ENCODE results near the gene B3GNT3.

The B3GNT3 gene

GRCh38 chr19:17835182-17836006 lies 40.5 kb downstream of the B3GNT3 start:
- DNase-seq = no peak

GRCh38 chr19:17836530-17836929 lies 41.6 kb downstream of the B3GNT3 start:
- DNase-seq = no peak

DNA sequence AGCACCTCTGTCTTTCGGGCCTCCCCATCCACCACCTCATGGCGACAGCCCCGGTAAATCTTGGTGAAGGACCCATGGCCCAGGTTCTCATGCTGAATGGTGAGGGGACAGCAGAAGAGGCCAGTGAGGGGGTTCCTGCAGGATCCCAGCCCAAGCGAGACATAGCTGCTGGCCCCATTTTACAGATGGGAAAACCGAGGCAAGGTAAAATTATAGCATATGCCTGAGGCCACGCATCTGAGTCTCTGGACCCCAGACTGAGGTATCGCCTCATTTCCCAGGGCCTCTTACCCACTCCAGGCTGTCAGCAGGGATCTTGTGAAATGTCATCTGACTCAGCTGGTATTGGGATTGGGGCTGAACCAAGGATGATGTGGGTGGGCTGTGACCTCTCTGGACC lies 43.0 kb downstream of the B3GNT3 start:
- no peak for DNase-seq

GRCh38 chr19:17840019-17840418 lies 45.1 kb downstream of the B3GNT3 start:
- no peak for DNase-seq

DNA sequence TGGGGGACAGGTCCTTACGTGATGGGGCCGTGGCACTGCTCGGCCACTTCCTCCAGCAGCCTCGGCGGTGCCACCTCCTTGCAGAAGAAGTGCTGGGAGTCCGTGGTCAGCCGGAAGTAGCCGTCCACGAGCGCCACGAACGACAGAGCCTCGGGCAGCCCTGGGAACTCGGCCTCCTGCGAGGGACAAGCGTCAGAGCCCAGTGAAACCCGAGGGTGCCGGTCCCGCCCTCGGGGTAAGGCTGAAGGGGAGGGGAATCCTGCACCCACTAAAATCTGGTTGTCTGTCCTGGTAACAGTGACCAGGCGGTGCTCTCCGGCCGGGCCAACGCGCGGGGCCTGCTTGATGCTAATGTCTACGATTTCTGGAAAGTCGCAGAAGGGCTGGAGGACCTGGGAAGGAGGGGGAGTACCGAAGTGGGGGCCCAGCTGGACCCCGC lies 46.5 kb downstream of the B3GNT3 start:
- no peak for DNase-seq

DNA sequence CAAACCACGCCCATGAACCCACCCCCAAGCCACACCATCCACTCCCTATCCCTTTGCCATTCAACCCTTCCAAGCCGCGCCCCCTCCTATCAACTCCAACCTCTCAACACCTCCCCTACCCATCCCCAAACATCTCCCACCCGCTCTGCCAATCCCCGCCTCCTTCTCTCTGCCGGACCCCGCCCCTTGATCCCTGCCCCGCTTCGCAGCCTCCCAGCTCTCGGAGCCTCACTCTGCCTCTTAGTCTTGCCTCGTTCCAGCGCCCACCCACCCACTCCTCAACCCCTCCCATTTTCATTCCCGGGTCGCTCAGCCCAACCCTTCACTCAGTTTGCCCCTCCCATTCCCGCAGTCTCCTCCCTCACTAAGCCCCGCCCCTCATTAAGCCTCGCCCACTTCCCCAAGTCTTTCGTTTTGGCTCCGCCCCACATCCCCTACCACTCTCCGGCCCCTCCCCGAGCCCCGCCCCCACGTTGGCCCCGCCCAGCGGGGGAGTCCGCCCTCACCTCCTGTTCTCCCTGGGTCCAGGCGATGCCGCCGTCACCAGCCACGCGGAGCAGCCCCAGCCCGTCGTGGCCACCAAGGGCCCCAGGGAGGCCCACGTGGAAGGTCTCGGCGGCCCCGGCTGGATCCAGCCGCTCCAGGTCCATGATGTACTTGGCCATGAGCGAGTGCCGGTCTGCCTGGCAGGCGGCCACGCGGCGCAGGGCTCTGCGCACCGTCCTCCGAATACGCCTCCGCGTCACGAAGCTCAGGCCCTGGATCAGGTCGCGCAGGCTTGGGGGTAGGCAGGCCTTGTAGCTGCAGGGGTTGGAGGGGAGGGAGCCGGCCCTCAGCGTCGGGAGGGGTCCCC lies 47.1 kb downstream of the B3GNT3 start:
- no peak for DNase-seq

DNA sequence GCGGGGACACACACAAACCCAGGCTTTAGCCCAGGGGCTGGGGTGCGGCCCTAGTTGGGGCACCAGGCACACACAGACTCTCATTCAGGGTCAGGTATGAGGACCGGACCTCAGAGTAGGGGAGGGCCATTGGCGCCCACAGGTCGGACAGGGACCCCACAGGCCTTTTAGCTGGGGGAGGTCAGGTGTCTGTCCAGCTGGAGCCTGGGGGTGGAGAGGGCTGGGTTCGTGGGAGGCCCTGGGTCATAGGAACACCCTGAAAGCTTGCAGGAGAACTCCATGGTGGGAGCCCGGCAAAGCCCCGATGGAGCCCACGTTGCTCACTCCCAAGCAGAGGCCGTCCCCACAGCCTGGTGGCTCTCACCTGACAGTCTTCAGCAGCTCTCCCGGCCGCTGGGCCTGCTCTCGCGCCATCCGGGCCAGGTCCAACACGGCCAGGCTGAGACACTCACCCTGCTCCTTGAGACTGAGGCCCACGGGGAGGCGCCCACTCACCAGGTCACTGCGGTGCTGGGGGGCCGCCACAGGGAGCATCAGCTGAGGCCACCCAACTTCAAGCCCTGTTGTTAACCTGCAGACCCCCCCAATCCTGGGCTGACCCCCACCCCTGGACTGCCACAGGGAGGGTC lies 47.8 kb downstream of the B3GNT3 start:
- DNase-seq = no peak

DNA sequence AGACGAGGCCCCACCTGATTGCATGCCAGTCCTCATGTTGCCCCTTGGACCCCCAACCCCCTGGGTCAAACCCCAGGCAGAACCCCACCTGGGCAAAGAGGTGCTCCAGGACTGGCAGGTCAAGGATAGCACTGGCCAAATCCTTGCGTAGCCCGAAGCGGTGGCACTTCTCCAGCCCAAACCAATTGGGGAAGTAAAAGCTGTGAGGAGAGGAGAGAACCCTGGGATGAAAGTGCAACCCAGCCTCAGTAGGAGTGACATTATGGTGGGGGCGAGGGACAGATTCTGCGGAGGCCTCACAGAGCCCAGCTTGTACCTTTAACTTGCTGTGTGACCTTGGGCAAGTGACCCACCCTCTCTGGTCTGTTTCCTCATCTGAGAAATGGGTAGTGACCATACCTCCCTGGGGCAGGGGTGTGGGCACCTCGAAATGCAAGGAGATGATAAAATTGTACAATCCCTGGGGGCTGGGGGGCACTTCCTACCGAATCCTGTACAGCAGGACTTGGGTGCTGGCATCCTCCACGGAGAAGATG lies 48.4 kb downstream of the B3GNT3 start:
- DNase-seq = no peak

DNA sequence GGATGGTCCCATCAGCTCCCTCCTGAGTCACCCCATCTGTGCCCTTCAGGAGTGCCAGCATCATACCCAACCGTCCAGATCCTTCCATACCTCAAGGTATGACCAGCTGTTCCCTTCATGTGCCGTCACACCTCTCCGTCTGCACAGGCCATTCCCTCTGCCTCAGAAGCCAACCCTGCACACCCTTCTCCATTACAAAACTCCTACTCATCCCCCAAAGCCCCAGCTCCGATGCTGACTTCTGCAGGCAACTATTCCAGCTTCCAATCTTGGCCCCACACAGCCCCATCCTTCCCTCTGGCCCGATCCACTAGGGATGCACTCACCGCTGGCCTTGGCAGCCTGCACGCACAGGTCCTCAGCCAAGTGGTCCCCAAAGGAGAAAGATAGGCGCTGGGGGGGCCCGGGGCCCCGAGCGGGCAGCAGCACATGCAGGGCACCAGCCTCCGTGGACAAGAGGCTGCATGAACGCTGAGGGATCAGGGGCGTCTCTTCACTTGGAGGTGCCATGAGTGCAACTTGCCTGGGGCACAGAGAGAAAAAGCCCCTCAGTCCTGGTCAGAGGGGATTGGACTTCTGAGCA lies 49.1 kb downstream of the B3GNT3 start:
- no peak for DNase-seq

DNA sequence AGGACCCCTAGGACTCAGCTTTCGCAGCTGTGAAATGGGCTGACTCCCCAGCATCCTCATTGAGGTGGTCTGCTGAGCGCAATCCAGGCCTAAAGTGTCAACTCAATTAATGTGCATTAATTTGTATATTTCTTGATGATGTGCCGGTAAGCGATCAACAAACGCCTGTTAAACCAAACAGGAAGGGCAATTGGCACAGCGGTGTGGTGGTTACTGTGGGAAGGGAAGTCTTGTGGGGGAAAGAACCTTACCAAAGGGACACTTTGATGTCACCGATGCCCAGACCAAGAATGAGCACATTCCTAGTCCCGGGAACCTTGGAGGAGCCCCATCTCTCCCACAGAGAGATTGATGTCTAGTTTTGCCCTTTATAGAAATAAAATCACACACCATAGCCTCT lies 51.2 kb downstream of the B3GNT3 start:
- peak; percentile 26 for DNase-seq

- DNase-seq = peak; percentile 76
Measured at GRCh38 chr19:17847538-17848366, 52.8 kb downstream of the B3GNT3 start, which contains the start of gene JAK3. Gene JAK3 (minus strand): TSS chr19:17847982. CDS start chr19:17844417, 3,565 bp downstream.

DNA sequence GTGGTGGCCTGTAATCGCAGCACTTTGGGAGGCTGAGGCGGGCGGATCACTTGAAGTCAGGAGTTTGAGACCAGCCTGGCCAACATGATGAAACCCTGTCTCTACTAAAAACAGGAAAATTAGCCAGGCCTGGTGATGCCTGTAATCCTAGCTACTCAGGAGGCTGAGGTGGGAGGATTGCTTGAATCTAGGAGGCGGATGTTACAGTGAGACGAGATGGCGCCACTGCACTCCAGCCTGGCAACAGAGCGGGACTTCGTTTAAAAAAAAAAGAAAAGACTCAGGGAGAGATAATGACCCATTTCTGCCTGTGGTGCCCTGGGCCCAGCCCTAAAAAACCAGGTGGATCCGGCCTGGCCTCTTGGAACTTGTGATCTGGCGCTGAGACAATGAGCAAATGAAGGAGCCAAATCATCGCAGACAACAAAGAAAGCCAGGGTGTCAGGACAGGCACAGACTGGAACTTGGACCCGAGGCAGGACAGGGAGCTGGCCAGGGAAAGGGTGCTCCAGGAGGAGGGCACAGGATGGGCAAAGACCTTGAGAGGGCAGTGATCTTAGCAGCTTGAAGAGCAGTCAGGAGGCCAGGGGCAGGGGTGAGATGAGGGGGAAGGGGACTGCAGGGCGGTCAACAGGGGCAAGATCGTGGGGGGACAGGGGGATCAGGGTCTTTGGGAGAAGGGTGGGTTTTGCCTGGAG lies 53.8 kb downstream of the B3GNT3 start:
- no peak for DNase-seq

DNA sequence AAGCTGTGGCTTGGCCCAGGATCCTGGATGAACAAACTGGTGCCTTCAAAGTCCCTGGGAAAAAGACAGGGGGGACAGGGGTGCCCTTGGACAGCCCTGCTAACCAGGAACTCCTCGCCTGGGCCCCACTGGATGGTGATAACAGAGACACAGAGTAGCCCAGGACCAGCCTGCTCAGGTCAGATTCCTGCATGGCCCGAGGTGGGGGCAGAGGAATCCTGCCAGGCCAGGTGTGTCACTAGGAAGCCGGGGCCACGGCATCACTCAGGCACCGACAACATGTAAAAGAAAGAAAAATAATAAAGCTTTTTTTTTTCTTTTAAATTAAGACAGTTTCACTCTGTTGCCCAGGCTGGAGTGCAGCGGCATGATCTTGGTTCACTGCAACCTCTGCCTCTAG lies 59.1 kb downstream of the B3GNT3 start:
- no peak for DNase-seq

DNA sequence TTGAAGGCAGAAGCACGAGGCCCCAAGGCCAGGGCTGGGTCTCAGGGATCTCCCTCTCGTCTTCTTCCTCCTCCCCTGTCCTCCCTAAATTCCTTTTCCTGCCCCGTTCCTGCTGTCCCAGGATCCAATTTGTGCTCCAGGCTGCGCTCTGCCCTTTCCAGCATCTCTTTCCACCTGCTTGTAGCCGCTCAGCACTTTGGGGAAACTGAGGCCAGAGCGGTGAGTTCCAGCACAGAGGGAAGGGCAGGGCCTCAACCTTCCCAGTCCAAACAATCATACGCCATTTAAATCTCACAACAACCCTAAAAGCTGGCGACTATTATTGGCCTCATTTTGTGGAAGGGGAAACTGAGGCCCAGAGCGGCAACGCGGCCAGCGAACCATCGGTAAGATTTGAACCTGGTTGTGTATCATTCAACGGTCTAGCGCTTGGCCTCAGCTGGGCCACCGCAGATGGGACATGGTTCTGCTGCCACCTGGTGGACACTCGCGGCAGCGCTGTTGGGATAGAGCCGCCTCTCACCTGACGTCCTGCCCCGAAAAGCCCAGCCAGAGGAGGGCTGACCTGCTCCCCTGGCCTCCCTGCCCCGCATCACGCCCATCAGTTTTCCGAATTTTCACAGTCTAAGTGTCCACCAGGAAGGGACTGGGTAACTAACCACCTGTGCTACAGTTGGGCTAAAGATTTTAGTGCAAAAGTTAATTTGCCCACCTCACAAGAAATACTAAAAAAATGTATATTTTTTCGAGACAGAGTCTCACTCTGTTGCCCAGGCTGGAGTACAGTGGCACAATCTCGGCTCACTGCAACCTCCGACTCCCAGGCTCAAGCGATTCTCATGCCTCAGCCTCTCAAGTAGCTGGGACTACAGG lies 60.6 kb downstream of the B3GNT3 start:
- peak; percentile 88 for DNase-seq

- peak; percentile 99 for DNase-seq
Measured at GRCh38 chr19:17859533-17860330, 64.8 kb downstream of the B3GNT3 start, which contains the start of gene RPL18A. Gene RPL18A (plus strand): TSS chr19:17859910. CDS start chr19:17859957, 47 bp downstream.

DNA sequence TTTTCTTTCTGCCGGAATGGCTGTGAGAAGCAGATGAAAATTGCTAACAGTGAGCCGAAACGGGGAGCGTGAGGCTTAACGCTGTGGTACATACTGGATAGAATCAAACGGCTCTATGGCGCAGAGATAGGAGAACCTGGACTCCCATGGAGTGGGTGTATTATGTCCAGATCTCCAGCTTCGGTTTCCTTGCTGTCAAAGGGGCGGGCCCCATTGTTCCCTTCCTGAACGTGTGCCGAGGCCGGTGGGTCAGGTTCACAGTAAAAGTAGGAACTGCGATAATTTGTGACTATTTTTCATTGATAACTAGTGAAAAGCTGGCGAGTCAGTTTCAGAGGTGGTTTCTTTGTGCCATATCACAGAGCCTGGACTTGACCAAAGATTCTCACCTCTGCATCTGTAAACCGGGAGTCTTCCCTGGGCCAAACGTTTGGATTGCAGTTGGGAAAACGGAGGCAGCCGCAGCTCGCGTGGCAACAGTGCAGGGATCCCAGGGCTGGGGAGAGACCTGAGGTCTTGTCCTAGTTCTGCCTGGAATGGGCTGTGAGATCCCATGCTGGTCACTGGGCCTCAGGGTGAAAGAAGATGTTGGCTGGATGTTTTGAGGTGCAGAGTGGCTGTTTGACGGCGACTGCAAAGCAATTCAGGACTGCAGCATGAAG lies 65.5 kb downstream of the B3GNT3 start:
- DNase-seq = no peak

DNA sequence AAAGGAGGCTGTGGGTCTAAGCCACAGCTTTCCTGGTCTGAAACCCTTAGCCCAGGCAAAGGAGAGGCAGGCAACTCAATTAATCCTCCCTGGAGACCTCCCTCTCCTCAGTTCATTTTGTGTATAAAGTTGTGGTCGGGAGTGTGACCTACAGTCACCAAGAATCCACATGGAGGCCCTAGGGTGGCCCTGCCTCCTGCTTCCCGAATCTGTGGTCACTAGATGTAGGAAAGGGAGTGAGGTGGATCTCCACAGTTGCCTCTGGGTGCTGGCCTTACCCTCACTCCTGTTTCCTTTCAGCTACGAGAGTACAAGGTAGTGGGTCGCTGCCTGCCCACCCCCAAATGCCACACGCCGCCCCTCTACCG lies 66.0 kb downstream of the B3GNT3 start:
- no peak for DNase-seq

Data from effector CD4-positive, alpha-beta T cell (primary cell).